MM.1S (cell line): Measurements from ENCODE around the gene BZW2.

Experiments used
- CTCF ChIP-seq: fragments of 300-600 bp; sonication (generic); IDR thresholded peaks from 2 replicates; pipeline ENCODE4 v1.5.1; 2016; ENCODE audit warnings: antibody characterized with exemption, low read length, mixed read lengths
- EZH2 ChIP-seq: fragments of 300-600 bp; sonication (generic); optimal IDR thresholded peaks from 2 replicates; pipeline ENCODE3; 2017; ENCODE audit warnings: low read depth, mild to moderate bottlenecking, antibody characterized with exemption, low read length, mixed read lengths

- no peak for TF ChIP-seq CTCF
- no peak for TF ChIP-seq EZH2
These were observed 88.3 kb downstream of the BZW2 start for GRCh38 chr7:16734148-16734726.
